Measurements from ENCODE around the gene GNG4. TPM values are rescaled to one million over a fixed set of nuclear protein-coding genes. Genes with fewer than 3 reads are reported as not detected.

The GNG4 gene
- total and polyA plus RNA-seq, 7 donors: 0.04 to 0.41 (median 0.05) TPM; not detected in 4

DNA sequence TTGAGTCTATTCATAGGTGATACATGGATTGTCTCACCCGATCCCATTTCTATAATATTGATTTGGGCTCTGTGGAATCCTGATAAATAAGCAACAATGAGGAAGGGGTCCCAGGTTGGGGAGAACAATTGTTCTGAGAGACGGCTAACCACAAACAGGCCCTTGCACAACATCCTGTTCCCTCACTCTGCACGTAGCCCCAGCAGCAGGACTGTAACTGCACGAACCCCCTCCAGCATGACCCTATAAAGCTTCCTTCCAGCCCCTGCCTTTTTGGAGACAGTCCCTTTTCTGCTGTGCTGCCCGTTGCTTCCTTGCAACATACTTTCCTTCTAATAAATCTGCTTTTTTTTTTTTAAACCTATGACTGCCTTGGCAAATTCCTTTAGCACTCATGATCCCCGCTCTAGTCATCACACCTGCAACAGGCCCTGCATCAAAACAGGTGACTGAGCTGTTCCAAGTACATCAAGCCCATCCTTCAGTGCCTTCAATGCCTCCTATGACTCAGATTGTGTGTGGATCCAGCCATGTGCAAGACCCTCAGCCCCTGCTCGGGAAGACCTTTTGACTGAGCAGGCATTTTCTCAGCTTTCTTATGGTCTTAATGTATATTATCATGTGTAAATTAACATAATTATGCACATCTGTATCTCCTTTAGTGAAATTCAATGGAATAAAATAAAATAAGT lies 81.6 kb downstream of the GNG4 start:
- intact Hi-C loops (cut with DNase I): no loop called here
- ATAC-seq (no peak), DNase-seq (no peak)
- no peaks in the 10 kb centered on the region for H3K27me3 ChIP-seq (ENCODE audit: insufficient read depth in 3 of 3, low read length in 2 of 3)
- TF ChIP-seq, protein P1, sequence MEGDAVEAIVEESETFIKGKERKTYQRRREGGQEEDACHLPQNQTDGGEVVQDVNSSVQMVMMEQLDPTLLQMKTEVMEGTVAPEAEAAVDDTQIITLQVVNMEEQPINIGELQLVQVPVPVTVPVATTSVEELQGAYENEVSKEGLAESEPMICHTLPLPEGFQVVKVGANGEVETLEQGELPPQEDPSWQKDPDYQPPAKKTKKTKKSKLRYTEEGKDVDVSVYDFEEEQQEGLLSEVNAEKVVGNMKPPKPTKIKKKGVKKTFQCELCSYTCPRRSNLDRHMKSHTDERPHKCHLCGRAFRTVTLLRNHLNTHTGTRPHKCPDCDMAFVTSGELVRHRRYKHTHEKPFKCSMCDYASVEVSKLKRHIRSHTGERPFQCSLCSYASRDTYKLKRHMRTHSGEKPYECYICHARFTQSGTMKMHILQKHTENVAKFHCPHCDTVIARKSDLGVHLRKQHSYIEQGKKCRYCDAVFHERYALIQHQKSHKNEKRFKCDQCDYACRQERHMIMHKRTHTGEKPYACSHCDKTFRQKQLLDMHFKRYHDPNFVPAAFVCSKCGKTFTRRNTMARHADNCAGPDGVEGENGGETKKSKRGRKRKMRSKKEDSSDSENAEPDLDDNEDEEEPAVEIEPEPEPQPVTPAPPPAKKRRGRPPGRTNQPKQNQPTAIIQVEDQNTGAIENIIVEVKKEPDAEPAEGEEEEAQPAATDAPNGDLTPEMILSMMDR (IDR thresholded peaks at IDR 0.05): no peak
- H3K36me3 ChIP-seq (ENCODE audit: insufficient read depth in 1 of 2, low read depth in 1 of 2): no peaks in the 10 kb centered on the region
- H3K9me3 ChIP-seq: no peaks in the 10 kb centered on the region
- H3K4me3 ChIP-seq: no peak overlapping the region
- H3K27ac ChIP-seq: no peak overlapping the region
- H3K4me1 ChIP-seq: no peaks in the 10 kb centered on the region
- 72 to 79% (median 78%) methylated on average over 7 of the region's 7 CpGs for WGBS, 3 donors

DNA sequence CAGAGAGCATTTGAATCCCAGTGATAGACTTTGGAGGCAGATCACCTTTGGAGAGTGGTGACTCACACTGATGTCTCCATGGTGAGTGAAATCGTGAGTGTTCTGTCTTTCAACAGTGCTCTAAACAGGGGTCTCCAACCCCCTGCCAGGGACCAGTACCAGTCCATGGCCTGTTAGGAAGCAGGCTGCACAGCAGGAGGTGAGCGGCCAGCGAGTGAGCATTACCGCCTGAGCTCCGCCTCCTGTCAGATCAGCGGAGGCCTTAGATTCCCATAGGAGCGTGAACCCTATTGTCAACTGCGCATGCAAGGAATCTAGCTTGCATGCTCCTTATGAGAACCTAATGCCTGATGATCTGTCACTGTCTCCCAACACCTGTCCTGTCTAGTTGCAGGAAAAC lies 83.5 kb downstream of the GNG4 start:
- TF ChIP-seq, protein P1 (IDR thresholded peaks at IDR 0.05): no peak
- Histone ChIP-seq H3K4me1 (no peaks in the 10 kb centered on the region), H3K27ac (no peak overlapping the region), H3K36me3 (ENCODE audit: insufficient read depth in 1 of 2, low read depth in 1 of 2) (no peaks in the 10 kb centered on the region), H3K4me3 (no peak overlapping the region), H3K27me3 (ENCODE audit: insufficient read depth in 3 of 3, low read length in 2 of 3) (no peaks in the 10 kb centered on the region), H3K9me3 (peaks cover 3% of the 10 kb centered on the region)
- intact Hi-C loops (cut with DNase I): no loop called here
- ATAC-seq: no peak
- 54 to 63% (median 57%) methylated on average over 8 of the region's 8 CpGs for WGBS, 3 donors
- no peak for DNase-seq

DNA sequence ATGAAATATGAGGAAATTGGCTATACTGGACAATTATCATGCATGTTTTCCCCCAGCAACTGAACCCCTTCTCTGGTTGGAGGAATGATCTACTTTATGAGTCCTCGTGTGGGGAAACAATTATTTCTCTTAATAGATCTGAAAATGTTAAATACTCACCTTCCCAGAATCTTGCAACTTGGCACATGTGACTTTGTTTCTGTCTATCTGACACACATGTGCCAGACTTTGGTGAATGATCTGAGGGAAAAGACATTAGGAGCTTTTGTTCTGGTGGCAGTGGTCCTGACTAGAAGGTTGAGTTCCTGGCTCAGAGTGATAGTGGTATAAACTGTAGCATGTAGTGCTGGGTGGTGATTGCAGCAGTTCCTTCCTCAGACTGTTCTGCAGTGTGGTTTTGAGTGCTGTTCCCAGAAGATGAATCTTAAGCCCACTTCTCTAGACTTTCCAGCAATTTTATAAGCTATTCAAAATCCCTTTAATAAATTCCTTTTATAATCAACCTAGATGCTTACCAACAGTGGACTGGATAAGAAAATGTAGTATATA lies 86.0 kb downstream of the GNG4 start:
- H3K4me1 ChIP-seq: no peaks in the 10 kb centered on the region
- no peak overlapping the region for H3K27ac ChIP-seq
- ATAC-seq (no peak), DNase-seq (no peak)
- H3K27me3 ChIP-seq (ENCODE audit: insufficient read depth in 3 of 3, low read length in 2 of 3): no peaks in the 10 kb centered on the region
- 79 to 84% (median 83%) methylated on average over 1 of the region's 1 CpG for WGBS, 3 donors
- H3K9me3 ChIP-seq: peaks cover 3% of the 10 kb centered on the region
- H3K36me3 ChIP-seq (ENCODE audit: insufficient read depth in 1 of 2, low read depth in 1 of 2): no peaks in the 10 kb centered on the region
- intact Hi-C loops (cut with DNase I): no loop called here
- TF ChIP-seq, protein P1 (IDR thresholded peaks at IDR 0.05): no peak
- H3K4me3 ChIP-seq: no peak overlapping the region

DNA sequence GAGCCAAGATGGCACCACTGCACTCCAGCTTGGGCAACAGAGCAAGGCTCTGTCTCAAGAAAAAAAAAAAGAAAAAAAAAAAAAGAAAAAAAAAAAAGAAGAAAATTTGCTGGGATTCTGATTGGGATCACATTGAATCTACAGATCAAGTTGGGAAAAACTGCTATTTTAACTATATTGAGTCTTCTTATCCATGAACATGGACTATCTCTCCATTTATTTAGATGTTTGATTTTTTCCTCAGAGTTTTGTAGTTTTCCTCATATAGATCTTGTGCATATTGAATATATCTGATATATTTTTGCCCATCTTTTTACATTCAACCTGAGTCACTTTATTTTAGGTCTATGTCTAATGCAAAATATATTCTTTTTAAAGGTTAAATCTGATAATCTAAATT lies 87.0 kb downstream of the GNG4 start:
- TF ChIP-seq, protein P1 (IDR thresholded peaks at IDR 0.05): no peak
- no peak overlapping the region for H3K4me3 ChIP-seq
- no peaks in the 10 kb centered on the region for H3K27me3 ChIP-seq (ENCODE audit: insufficient read depth in 3 of 3, low read length in 2 of 3)
- H3K9me3 ChIP-seq: peaks cover 3% of the 10 kb centered on the region
- H3K4me1 ChIP-seq: no peaks in the 10 kb centered on the region
- no peak for ATAC-seq
- intact Hi-C loops (cut with DNase I): no loop called here
- H3K27ac ChIP-seq: no peak overlapping the region
- DNase-seq: no peak
- no peaks in the 10 kb centered on the region for H3K36me3 ChIP-seq (ENCODE audit: insufficient read depth in 1 of 2, low read depth in 1 of 2)

Measured in psoas muscle (tissue), 8 donors.